ENCODE data around the gene ADRB1. TPM values are rescaled to one million over a fixed set of nuclear protein-coding genes. Genes with fewer than 3 reads are reported as not detected.

ADRB1 gene
- polyA plus RNA-seq, 5 donors: 1.3 to 3.3 (median 3.0) TPM

DNA sequence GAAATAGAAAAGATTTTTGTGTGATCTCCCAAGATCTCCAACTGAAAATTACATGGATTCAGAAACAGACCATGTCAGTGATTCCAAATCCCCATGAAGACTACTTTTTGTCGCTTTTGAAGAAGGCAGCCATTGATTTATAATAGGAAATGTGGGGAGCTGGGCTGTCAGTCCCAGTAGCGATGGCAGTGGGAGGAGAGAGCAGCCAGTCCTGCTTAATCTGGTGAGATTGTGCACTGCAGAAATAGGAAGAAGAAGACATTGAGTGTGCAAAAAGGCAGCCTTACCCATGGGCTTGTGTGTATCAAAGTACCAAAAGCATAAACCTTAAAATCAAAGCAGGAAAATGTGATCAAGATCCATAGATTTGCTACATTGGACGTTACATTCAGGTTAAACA, 4.8 kb downstream of the ADRB1 start:
- DNase-seq: no peak

GRCh38 chr10:114051714-114052113, 8.0 kb downstream of the ADRB1 start:
- no peak for DNase-seq

GRCh38 chr10:114052255-114052654, 8.6 kb downstream of the ADRB1 start:
- no peak for DNase-seq

DNA sequence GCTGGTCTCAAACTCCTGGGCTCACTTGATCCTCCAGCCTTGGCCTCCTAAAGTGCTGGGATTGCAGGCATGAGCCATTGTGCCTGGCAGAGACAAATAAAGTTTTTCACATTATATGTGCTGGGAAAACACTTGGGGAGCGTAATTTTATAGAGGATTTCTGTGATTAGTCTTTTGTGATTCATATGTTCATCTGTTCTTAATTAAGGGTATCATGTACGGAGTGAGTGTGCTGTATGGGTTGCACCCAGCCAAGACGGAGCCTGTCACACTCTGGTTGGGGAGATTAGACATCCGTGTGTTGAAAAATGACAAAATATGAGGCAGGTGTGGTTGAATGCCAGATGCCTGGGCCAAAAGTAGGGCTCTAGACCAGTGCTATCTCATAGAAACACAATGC, 10.3 kb downstream of the ADRB1 start:
- no peak for DNase-seq

GRCh38 chr10:114057855-114058254, 14.2 kb downstream of the ADRB1 start:
- DNase-seq: no peak

GRCh38 chr10:114058297-114058696, 14.6 kb downstream of the ADRB1 start:
- DNase-seq: no peak

DNA sequence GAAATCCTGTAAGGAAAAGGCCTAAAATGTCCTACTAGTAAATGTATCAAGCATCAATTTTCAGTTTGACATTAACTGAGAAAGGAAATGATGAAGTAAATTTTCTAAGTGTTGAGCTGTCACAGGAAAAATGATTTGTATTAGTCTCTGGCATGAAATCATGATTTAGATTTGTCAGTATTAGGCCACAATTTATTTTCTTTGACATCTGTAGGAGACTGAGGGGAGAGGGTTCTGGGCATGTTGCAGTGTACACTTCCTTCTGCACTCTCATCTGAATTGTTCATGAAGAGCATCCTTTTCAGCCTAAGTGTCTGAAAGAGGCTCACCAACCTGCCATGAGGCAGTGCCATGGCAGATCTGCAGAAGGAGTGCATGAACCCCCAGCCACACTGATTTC, 15.9 kb downstream of the ADRB1 start:
- DNase-seq: no peak

- DNase-seq: no peak
These were observed 16.8 kb downstream of the ADRB1 start for GRCh38 chr10:114060456-114060855.

- no peak for DNase-seq
These were observed 17.5 kb downstream of the ADRB1 start for GRCh38 chr10:114061148-114061547.

- no peak for DNase-seq
These were observed 18.1 kb downstream of the ADRB1 start for GRCh38 chr10:114061789-114062188.

- DNase-seq: no peak
These were observed 20.7 kb downstream of the ADRB1 start for GRCh38 chr10:114064151-114065048.

- no peak for DNase-seq
These were observed 21.4 kb downstream of the ADRB1 start for GRCh38 chr10:114065049-114065435.

DNA sequence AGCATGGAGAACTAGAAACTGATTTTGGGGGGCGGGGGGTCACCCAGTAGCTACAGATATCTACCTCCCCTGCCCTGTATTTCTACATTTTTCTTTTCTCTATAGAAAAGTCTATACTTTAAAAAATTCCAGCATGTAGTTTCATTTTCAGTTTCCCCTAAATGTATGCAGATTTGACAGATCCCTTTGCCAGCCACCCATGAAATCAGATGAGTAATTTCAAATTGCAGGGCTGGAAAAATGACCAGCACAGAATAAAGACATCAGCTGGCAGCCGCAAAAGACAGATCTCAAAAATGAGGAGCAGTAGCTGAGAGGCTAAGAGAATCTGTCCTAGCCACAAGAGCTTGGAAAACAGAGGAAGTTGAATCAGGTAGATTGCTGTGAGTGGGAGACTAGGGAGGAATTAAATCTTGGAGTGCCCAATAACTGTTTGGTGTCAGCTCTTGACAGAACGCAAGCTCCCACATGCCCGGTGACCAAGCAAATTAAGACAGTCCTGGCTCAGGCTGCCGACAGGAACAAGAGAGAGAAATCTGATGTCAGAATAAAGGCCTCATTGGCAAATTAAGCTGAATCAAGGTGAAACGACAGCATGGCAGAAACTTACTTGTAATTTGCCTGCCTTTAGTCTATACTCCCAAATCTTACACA, 24.5 kb downstream of the ADRB1 start:
- no peak for DNase-seq

GRCh38 chr10:114070710-114071109, 27.0 kb downstream of the ADRB1 start:
- no peak for DNase-seq

DNA sequence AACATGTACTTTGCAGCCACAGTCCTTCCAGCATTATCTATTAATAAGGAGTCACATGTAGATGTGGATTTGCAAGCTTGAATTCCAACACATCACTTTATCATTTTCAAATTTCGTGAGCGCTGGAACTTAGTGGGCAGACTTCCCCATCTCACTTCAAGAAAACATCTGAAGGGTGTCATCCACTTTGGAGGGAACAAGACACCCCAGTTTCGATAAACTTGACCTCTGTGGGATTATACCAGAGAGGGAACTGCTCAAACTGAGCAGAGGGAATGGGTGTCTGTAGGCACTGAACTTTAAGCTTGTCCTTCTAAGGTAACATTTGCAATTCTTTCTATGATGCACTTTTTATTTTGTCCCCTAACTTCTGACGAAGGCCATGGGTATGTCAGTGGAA, 27.5 kb downstream of the ADRB1 start:
- DNase-seq: no peak

- no peak for DNase-seq
These were observed 29.9 kb downstream of the ADRB1 start for GRCh38 chr10:114073395-114074186.

DNA sequence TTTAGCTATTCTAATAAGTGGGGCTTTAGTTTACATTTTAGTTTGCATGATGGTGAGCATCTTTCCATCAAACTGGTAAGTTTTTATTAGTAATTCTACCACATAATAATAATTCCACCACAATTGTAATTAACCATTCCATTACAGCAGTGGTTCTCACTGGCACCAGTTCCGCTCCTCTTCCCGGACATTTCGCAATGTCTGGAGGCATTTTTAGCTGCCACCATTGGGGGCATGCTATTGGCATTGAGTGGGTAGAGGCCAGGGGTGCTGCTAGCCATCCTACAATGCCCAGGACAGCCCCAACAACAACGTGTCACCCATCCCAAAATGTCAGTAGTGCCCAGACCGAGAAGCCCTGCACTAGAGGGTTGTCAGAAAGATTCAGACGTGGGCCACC, 31.4 kb downstream of the ADRB1 start:
- no peak for DNase-seq

- DNase-seq: no peak
These were observed 33.7 kb downstream of the ADRB1 start for GRCh38 chr10:114077347-114077746.

- no peak for DNase-seq
These were observed 34.2 kb downstream of the ADRB1 start for GRCh38 chr10:114077815-114078219.

- DNase-seq: no peak
These were observed 34.7 kb downstream of the ADRB1 start for GRCh38 chr10:114078346-114078745.

GRCh38 chr10:114079421-114079820, 35.8 kb downstream of the ADRB1 start:
- no peak for DNase-seq

- DNase-seq: no peak
These were observed 38.4 kb downstream of the ADRB1 start for GRCh38 chr10:114081911-114082583.
